GM20431 (cell line): ENCODE results near the gene MRPS30.
"Not testable (repeated sequence)": the region's sequence is repeated elsewhere in the genome, so short reads cannot be mapped to it uniquely, and the experiment has no call there.

Source experiments
- in situ Hi-C: fragments of 300-500 bp; cut with MseI, MboI; formaldehyde crosslinking; loops from one replicate; pipeline ENCODE4 v1.15.0; 2020; ENCODE audit warnings: low sequenced_read_pairs; ENCODE audit not compliant: unreplicated experiment

The MRPS30 gene

DNA sequence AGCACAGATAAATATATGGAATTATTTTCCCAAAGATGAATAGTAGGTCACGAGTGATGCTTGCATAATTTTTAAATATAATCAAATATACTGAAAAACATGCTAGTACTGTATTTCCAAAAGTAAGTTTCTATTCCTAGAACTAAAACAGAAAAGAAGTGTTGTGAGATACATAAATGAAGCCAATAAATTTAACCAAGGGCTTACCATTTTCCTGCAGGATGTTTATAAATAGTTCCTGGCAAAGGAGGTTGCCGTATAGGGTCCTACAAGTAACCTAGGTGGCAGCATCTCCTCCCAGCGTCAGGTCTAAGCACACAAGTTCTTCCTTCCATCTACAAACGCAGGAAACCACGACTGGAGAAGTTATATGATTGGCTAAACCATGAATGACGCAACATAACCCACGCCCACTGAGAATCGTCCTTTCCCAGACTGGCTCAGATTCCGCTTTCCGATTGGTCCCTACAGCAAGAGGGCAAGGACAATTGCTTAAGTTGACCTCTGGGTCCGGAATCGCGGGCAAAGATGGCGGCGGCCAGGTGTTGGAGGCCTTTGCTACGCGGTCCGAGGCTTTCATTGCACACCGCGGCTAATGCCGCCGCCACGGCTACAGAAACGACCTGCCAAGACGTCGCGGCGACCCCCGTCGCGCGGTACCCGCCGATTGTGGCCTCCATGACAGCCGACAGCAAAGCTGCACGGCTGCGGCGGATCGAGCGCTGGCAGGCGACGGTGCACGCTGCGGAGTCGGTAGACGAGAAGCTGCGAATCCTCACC lies at the start of gene MRPS30:
TSS of gene MRPS30 (plus strand) at position 513 of the 780 bp plus-strand sequence. CDS start at position 529, 16 bp downstream.
- in situ Hi-C loops: no loop called here

DNA sequence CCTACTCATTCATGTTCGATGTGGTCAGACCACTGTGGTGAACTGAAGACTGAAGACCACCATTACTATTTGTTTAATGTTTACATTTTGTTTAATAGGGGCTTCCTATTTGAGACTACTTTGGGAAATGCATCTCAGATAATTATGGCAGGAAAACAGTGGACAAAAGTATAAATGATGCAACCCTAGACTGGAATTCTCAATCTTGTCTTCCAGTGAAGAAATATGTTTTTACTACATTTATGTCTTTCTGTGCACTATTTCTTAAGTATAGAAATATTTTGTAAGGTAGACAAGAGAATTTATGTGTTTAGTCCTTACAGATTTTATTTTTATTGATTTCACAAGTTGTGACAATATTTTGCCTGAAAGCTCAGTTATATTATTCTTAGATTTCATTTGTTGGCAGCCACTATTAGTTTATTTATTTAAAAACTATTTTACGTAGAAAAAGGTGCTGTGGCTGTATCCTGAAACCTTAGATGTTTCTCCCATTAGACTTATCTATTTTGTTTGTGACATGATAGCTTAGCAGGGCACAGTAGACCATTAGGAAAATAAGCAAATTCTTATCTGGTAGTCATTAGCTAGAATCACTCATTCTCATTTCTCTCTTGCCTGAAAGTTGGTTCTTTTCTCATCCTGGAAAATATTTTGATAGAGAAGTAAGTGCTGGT lies 39.4 kb upstream of the MRPS30 start:
- in situ Hi-C loops: no loop called here

DNA sequence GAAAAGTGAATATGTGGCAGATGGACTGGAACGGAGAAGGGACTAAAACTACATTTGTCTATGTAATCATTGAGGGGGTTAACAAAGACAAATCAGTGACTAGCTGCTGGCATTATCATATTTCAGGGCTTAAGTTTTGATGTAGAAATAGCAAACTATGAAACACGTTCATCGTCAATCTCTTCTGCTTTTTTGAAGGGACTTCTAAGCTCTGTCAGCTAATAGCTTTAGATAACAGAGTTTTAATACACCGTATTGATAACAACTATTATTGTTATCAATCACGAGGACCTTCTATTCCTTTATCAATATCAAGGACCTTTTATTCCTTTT lies 38.9 kb upstream of the MRPS30 start:
- in situ Hi-C loops: no loop called here

DNA sequence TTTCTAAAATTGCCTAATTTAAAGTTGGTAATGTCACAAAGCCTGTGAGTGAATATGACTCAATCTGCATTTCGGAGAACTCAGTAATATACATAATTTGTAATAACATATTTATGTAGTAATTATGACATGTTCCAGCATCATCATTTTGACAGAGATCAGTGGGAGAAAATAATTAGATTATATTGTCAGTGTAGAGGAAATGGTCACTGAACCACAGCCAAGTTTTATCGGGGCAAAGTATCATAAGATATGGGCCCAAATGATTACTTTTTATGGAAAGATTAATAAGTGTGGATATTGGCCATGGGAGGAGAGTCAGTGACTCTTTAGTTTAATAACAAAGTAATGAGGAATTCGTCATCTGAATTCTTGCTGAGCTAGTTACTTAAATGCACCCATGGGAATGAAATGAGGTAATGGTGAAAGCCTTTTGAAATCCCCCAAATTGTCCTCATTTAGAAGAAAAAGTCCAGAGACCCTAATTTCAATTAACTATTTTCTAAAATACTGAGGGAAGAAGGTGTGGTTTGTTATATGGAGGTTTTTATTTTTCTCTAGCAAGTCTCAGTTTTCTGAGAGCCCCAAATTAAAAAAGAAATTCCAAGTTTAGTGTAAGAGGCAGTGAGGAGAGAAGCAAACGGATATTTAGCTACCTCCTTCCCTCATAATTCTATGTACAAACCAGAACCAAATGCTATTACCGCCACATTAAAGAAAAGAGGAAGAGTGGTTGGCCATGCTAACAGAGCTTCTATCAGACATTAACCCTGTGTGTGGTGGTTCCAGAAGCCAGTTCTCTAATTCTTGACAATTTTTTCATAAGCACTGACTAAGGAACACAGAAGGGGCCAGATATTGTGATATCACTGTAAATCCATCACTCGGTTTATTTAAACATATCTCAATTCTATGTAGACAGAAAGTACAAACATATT lies 37.7 kb upstream of the MRPS30 start:
- in situ Hi-C loops: no loop called here

DNA sequence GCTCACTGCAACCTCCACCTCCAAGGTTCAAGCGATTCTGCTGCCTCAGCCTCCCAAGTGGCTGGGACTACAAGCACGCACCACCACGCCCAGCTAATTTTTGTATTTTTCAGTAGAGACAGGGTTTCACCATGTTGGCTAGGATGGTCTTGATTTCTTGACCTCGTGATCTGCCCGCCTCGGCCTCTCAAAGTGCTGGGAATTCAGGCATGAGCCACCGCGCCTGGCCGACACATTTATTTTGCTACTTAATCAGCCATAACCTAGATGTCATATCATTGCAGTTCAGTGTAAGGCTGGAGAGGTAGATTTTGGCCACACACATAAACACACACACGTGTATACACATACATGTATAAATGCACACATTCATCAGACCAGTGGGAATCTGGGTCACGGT lies 36.4 kb upstream of the MRPS30 start:
- in situ Hi-C loops: not testable (repeated sequence)

DNA sequence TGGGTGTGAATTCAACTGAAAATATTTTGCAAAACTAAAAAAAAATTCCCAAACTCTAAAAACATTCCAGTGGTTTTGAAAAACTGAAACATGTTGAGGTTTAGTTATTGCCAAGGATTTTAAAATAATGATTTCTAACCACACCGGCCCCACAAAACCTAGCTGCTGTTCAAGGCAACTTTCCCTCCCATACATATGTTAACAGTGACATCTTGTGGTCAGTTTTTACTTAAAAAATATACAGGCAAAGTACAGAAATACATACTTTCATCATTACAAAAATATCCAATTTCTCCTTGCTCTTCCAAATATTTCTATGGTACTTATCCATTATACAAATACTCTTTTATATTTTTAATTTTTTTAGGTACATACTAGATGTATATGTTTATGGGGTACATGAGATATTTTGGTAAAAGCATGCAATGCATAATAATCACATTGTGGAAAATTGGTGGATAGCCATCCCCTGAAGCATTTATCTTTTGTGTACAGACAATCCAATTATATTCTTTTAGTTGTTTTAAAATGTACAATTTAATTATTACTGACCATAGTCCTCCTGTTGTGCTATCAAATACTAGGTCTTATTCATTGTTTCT lies 34.4 kb upstream of the MRPS30 start:
- in situ Hi-C loops: no loop called here

DNA sequence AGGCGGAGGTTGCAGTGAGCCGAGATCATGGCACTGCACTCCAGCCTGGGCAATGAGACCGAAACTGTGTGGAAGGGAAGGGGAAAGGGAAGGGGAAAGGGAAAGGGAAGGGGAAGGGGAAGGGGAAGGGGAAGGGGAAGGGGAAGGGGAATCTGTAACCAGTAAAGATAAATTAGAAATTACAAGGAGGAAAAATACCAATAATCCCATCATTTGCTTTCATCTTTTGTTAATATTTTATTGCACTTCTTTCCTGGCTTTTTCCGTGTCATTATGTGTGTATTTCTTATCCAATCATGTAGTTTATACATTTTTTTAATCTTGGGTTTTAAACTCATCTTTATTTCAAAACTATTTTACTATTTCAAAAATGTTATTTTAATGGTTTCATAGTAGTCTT lies 29.6 kb upstream of the MRPS30 start:
- in situ Hi-C loops: no loop called here

DNA sequence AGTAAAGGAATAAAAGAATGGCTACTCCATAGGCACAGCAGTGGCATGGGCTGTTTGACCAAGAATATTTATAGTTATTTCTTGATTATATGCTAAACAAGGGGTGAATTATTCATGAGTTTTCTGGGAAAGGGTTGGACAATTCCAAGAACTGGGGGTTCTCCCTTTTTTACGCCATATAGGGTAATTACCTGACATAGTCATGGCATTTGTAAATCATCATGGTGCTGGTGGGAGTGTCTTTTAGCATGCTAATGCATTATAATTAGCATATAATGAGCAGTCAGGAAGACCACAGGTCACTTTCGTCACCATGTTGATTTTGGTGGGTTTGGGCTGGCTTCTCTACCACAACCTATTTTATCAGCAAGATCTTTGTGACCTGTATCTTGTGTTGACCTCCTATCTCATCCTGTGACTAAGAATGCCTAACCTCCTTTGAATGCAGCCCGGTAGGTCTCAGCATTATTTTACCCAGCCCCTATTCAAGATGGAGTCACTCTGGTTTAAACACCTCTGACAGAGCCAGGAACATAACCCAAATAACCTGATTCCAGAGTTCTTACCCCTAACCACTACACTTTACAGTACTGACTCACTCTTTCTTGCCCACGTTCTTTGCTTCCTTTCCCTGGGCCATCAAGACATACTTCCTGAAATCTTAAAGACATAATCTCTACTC lies 25.0 kb upstream of the MRPS30 start:
- in situ Hi-C loops: no loop called here

DNA sequence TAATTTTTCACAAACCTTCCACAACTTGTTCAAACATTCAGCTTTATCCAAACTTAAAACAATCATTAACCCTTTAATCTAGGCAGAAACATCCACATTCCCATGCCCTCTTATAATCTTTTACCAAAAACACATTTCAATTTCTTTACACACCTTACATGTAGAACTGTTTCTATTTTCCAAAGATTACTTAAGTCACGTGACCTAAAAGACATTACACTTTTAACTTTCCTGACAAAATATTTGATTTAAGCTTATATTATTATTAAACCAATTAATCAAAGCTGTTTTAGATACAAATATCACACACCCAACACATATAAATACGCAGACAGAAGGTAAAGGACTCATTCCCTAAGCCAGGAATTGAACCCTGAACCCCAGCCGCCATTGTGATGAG lies 21.0 kb upstream of the MRPS30 start:
- in situ Hi-C loops: no loop called here

DNA sequence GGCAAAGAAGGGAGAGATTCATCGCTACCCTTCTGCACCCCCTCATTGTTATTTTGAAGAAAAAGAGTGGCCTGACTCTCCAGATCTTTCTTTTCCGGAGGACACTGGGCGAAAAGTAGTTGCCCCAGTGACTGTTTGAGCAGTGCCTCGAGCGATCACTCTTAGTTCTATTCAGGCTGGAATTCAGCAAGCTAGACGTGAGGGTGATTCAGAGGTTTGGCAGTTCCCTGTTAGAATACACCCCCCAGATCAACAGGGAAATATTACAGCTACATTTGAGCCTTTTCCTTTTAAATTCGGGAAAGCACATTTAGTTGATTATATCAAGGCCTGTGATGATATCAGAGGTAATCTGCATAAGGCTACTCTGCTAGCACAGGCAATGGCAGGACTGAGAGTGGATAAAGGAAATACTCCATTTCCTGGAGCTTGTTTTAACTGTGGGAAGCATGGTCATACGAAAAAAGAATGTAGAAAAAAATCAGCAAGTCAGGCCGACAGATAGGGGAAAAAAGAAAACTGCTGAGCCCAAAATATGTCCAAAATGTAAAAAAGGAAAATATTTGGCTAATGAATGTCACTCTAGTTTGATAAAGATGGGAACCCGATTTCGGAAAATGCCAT lies 19.3 kb upstream of the MRPS30 start:
- in situ Hi-C loops: not testable (repeated sequence)

DNA sequence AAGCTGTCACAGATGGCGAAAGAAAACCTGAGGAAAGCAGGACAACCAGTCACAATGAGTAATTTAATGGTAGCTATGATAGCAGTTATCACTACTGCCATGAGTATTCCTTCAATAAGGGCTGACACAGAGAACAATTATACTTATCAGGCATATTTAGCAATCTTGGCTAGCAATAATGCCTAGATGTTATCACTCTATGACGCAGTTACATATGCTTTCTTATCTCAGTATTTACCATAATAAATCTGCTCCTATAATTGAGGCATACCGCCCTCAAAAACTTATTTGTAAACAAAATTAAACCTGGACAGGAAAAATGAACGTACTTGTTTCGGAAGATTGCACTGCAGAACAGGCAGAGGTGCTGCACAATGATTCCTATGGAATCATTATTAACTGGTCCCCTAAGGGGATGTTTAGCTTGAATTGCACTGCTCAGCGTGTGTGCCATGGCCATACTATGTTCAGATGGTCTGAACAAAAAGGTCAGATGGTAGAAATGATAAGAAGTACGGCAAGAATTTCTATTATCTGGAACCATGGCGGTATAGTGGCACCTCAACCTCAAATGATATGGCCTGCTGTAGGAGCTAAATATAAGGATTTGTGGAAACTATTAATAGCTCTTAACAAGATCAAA lies 16.6 kb upstream of the MRPS30 start:
- in situ Hi-C loops: not testable (repeated sequence)

DNA sequence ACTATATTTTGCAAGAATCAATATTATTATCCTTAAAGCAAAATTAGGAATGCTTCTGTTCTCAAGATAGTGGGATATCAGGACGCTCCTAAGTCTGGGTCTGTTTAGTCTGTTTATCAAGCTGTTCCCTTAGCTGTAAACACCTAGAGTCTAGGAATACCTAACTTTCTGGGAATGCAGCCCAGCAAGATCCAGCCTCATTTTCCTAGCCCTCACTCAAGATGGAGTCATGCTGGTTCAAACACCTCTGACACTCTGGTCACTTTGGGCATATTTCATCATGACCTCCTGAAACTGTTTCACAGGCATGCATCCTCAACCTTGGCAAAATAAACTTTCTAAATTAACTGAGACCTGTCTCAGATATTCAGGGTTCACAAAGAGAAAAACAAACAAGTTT lies 14.4 kb upstream of the MRPS30 start:
- in situ Hi-C loops: no loop called here

DNA sequence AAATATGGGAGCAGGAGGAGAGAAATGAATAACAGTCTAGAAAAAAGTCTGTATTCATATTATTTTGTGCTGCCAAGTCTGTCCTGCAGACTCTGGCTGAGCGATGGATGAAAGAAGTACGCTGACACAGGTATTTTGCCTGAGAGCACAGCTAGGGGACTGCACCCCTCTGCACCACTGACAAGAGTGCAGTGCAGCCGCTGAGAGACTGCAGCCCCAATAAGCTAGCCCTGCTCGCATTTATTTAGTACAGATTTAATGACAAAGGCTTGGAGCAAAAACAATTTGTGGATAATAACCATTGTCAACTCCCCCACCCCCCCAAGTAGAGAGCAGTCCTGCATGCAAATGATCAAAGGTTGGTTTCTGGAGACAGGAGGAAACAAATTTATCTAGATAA lies 13.3 kb upstream of the MRPS30 start:
- in situ Hi-C loops: no loop called here

DNA sequence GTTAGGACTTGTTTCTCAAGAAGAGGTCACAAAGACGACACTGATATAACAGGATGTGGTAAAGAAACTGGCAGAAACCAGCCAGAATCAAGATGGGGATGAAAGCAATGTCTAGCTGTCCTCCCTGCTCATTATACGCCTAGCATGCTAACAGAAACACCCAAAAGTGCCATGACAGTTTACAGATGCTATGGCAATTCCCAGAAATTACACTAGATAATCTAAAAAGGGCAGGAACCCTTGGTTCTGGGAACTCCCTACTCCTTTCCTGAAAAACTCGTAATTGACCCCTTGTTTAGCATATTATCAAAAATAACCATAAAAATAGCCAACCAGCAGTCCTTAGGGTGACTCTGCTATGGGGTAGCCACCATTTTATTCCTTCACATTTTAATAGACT lies 10.9 kb upstream of the MRPS30 start:
- in situ Hi-C loops: no loop called here

DNA sequence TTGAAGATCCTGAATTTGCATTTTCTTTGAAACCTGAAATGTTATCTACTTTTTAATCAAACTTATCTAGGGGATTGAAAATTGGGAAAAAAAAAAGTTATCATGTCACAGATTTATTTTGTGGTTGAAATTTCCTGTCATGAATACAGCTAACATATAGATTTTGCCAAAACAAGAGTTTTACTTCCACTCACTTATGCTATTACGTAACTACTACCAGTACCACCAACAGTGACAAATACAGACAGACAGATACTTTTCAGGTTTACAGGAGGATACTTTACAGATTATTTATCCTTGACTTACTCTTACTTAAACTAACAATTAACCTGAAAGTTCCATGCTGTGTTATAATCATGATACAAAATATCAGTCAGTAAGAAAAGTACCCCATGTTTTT lies 6.8 kb upstream of the MRPS30 start:
- in situ Hi-C loops: no loop called here

DNA sequence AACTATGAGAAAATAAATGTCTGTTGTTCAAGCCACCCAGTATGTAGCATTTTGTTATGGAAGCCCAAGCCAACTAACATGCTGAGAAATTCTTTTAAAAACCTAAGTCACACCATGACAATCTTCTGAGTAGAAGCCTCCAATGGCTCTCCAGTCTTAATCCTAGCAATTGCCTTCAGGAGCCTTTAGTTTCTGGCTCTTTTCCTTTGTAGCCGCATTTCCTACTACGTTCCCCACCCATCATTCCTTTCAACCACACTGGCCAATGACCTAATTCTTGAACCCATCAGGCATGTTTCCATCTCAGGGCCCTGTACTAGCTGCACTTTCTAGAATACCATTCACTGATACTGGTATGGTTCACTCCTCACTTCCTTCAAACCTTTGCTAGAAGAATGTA lies 2.1 kb upstream of the MRPS30 start:
- in situ Hi-C loops: no loop called here

DNA sequence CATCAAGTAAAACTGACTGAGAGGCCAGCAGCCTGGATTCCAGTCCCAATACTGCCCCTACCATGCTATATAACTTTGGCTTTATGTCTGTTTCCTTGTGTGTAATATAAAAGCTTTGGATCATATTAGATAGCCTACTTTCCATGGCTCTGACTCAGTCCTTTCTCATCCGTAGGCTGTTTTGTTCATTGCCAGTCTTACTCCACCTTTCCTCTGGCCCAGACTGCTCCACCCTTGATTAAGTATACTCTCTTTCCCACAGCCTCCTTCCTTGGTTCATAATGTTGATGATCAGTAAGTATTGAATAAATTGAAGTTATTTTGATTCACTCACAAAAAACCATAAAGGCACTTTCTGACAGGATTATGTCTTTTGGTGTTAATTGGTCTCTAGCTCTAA lies 1.5 kb upstream of the MRPS30 start:
- in situ Hi-C loops: no loop called here

DNA sequence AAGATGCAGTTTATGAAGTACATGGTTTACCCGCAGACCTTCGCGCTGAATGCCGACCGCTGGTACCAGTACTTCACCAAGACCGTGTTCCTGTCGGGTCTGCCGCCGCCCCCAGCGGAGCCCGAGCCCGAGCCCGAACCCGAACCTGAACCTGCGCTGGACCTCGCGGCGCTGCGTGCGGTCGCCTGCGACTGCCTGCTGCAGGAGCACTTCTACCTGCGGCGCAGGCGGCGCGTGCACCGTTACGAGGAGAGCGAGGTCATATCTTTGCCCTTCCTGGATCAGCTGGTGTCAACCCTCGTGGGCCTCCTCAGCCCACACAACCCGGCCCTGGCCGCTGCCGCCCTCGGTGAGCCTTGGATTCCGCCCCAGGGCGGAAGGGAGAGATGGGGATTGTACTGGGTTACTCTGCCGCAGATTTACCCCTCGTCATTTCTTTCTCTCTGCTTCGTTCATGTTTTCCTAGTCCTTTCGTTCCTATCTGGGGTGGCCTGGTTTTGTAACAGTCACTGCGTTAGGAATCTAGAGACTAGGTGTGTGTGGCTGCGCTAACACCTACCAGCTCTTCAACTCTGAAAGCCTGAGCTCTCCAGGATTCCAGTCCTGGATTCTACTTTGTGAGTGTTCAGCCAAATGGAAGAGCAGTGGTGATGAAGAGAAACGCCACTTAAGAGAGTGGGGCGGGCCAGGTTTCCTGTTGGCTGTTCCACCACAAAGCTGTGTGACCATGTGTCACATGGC lies 638 bp downstream of the MRPS30 start:
- in situ Hi-C loops: no loop called here
